GM18508 (cell line): ENCODE data around the gene SYDE1.

Experiments
- ATAC-seq: cut with Tn5 transposase; IDR thresholded peaks from one replicate; pipeline ENCODE4 v1.9.1; 2021; ENCODE audit warnings: moderate number of reproducible peaks; ENCODE audit not compliant: insufficient read depth, unreplicated experiment

Gene SYDE1

DNA sequence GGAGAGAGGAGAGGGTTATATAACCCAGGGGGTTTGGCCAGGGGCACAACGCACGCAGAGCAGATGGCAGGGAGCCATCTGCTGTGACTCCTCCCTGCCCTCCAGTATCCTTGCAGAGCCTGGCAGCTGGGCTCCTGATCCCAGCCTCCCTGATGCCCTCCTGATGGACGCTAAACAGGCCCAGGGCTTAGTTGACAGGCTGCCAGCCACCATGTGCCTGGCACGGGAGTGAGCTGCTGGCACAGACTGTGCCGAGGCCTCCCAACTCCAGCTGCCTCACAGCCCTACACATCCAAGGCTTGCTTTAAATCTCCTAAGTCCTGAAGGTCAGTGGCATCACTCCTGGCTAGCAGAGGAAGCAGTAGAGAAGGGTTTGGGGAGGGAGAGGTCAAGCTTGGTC is 16.7 kb downstream of the SYDE1 start:
- ATAC-seq, result no peak

DNA sequence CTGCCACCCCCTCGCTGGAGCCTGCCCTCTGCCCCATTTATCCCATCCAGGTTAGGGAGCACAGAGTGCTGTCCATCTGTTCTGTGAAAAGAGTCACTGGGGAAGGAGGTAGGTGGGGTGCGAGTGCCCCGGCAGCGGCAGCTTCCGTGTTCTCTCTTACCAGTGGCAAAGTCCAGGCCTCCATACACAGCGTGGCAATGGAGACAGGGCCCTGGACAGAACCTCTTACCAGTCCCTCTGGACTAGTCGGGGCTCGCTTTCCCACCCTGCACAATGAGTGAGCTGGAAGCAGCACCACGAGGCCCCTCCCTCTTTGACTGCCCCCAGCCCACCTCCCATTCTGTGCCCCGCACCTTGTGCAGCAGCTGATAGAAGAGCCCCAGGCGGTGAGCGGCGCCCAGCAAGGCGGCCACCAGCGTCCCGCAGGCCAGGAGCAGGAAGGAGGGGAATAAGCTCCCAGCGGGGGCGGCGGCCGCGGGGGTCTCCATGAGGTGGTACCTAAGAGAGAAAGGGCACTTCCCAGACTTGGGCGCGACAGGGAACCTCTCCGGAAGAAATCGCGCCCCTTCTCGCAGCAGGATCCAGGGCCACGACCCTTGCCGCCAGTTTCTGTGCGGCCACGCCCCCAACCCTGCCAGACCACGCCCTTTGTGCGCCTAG is 17.5 kb downstream of the SYDE1 start:
- ATAC-seq, result no peak

DNA sequence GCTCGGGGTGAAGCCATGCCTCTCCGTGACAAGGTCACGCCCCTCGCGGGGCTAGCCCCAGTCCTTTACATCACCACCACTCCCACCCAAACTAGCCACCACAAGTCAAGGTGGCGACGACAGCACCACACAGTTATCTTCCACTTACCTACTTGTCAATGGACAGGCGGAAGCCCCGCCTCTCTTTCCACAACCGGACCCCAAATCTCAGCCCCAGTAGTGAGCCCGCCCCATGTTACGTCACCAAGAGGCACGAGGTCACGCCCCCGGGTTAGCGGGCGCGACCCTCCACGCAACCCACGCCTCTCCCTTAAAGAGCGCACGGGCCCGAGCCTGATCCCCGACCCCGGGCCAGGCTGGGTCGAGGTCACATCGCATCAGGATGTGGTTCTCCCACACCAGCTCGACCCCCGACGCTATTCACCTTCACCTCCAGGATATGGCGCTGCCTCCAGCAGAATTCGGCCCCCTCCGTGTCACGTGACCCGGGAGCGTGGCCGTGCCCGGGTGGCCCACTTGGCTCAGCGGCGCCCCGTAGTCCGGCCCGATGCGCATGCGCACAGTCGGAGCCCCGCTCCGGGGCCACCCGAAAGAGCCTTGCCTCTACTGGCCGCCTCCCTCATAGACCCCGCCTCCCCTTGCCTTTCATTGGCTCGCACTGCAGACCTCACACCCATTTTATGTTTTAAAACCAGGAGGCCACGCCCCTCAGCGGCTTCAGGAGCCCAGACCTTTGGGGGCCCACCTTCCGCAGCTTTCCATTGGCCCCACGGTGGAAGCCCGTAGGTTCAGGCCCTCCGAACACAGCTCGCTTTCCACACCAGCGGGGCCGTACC is 18.2 kb downstream of the SYDE1 start:
- peak; percentile 59 for ATAC-seq

DNA sequence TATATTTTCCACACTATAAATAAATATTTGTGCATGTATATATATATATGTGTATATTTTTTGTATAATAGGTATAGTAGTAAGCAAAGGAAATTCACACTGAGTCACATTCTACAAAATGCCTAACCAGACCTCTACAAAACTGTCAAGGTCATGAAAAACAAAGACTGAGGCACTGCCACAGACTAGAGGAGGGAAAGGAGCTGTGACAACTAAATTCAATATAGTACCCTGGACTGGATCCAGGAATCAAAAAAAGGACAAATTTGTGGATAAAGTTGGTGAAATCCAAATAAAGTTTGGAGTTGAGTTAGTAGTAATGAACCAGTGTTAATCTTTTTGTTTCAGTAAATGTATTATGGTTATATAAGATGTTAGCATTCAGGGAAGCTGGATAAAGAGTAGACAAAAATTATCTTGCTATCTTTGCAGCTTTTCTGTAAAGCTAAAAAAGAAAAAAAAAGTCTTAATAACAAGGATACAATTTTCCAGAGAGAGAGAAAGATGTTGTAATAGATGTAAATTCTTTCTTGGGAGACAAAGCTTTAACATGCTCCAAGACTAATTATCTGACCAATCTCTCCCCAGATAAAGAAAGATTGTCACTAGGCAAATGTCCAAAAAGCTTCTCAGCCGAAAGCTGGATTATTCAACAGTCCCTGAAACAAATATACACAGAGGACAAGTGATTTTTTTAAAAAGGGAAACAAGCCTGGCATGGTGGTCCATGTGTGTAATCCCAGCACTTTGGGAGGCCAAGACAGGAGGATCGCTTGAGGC is 19.1 kb downstream of the SYDE1 start:
- no peak for ATAC-seq

DNA sequence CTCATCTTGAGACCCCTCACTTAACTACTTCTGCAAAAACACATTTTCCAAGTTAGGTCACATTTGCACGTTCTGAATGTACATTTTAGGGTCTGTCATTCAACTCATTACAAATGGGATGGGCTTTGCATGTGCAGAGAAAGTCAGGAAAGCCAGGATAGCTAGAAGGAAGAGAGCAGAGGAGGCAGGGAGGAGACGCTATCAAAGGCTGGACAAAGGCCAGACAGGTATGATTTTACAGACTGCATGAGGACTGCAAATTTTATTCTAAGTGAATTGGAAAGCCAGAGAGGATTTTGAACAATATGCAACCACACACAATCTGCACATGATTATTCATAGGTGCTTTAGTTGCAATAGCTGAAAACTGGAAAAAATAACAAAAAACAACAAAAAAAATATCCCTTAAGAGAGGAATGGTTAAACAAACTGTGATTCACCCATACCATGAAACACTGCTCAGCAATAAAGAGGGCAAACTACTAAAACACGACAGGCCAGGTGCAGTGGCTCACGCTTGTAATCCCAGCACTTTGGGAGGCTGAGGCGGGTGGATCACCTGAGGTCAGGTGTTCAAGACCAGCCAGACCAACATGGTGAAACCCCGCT is 21.1 kb downstream of the SYDE1 start:
- no peak for ATAC-seq

DNA sequence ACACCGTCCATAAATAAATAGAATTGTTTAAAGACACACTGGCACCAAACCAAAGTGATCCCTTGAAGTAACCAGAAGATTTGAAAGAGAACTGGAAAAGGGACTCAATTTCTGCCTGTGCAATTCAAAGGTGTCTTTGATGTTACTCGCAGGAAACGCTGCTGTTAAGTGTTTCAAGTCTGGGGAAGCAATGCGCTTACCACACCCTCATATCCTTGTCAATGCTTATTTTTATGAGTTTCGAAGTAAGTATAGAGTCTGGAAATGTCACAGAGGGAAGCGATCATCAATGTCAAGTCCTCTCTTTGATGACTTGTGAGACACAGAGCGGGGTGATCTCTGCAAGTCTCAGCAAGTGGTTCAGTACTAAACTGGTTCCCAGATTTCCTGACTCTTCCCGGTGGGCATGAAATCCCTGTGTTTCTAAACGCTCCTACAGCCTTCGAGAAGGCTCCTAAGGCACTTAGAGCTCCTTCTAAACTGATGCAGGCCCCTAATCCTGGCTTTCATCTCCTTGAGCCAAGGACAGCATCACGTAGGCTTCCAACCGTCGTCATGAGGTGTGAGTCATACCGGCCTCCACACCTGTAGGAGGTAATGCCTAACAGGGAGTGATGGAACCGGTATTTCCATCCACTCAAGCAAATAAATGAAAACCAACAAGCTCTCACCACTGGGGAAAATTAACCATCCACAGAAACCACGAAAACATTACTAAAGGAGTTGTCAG is 22.8 kb downstream of the SYDE1 start:
- no peak for ATAC-seq

DNA sequence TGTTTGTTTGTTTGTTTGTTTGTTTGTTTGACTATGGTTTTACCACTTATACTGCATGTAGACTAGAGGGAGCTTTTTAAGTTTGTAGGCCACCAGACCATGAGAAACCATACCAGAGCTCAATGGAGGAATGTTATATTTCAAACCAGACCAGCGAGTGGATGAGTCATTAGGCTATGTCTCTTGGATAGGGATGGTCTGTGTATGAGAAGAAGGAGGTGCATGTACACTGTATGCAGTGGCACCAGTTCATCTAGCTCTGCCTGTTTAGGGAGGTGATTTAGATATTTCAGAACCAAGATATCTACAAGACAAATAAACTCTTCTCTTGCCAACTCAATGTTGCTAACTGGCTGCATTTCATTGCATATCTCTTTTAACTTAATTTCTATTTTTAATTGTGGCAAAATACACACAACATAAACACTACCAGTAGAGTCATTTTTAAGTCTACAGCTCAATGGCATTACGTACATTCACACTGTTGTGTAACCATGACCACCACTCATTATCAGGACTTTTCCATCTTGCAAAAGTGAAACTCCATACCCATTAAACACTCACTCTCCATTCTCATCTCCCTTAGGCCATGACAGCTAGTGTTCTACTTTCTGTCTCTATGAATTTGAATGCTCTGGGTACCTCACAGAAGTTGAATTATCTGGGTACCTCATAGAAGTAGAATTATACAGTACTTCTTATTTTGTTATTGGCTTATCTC is 29.2 kb downstream of the SYDE1 start:
- no peak for ATAC-seq

DNA sequence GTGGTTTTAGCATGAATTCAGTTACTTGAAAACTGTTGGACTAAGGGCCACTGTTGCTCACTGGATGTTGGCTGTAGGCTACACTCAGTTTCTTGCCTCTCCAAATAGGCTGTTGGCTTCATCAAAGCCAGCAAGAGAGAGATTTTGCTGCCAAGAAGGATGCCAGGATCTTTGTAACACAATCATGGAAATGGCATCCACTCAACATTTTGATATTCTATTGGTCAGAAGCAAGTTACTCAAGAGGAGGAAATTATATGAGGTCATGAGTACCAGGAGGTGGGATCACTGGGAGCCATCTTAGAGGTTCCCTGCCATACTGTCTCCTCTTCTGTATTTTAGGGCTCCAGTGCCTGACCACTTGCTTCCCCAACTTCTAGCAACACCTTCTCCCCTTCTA is 30.6 kb downstream of the SYDE1 start:
- no peak for ATAC-seq

DNA sequence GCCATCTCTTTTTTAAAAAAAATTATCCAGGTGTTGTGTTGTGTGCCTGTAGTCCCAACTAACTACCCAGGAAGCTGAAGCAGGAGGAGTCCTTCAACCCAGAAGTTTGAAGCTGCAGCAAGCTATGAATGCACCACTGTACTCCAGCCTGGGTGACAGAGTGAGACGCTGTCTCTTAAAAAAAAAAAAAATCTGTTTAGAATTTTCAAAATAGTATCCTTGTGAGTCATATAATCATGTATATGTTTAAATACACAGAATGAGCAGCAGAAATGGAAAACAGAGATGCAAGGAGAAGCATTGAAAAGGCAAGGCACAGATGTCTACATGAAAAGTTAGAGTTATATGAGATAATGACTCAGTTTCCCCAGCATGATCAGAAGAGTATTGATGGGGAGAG is 31.2 kb downstream of the SYDE1 start:
- no peak for ATAC-seq

DNA sequence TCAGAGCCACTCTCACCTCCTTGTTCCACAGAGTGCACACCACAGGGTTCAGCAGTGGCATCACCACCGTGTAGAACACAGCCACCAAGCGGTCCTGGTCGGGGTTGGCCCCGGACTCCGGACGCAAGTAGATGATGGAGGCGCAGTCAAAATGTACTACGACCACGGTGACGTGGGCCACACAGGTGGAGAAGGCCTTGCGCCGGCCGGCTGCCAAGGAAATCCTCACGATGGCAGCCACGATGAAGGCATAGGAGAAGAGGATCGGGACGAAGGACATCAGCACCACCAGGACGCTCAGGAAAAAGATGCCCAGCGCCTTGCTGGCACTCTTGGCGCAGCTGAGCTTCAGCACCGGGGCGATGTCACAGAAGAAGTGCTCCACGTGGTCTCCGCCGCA is 33.9 kb downstream of the SYDE1 start:
- no peak for ATAC-seq

DNA sequence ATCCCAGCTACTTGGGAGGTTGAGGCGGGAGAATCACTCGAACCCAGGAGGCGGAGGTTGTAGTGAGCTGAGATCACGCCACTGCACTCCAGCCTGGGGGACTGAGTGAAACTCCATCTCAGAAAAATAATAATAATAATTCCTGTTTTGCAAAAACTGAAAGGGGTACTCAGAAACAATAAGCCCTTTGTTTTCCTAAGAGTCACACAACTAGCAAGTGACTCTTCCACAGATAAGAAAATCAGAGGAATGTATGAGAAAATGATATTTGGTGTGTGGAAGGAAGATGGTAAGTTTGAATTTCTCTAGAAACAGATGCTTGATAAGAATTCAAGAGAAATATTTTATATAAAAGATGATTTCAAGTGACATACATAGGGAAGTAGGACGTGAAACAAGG is 35.1 kb downstream of the SYDE1 start:
- ATAC-seq, result no peak

DNA sequence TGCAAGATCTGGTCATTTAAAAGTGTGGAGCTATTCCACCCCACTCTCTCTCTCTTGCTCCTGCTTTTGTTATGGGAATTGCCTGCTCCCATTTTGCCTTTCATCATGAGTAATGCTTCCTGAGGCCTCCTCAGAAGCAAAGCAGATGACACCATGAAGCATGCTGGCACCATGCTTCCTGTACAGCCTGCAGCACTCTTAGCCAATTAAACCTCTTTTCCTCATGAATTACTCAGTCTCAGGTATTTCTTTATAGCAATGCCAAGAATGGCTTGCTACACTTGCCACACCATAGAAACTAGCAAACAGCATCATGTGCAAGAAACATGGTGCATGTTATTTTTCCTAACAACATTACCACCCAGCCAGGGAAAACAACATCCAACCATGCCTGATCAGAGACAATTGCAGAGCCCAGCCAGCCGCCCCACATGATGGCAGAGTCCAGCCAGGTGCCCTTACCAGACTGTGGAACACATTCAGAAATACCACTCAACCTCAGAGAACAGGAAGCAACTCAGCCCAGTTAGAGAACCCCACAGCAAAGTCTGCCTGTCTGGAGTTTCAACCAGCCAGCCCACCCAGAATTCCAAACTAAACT is 36.9 kb downstream of the SYDE1 start:
- ATAC-seq, result no peak

DNA sequence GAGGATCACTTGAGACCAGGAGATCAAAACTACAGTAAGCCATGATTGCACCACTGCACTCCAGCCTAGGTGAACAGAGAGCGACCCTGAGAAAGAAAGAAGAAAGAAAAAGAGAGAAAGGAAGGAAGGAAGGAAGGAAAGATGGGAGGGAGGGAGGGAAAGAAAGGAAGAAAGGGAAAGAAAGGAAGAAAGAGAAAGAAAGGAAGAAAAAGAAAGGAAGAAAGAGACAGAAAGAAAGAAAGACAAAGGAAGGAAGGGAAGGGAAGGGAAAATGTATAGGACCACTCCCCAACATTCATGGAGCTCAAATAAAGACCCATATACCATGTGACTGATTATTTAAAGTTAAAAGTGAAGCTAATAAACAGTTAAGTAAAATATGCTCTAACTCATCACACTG is 39.9 kb downstream of the SYDE1 start:
- no peak for ATAC-seq

DNA sequence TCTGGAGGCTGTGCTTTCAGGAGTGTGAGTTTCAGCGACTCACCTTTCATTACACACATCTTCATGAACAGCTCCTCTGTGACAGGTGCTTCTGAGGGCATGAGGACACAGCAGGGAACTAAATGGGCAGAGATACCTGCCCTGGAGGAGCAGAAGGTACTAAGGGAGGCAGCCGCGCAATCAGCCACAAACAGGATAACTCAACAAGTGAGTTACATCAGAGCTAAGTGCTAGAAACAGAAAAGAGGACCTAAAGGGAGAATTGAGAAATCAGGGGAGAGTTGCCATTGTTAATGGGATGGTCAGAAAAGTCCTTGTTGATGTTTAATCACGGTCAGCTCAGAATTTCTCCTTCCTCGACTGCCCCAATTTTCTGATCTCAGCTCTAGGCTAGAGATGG is 42.5 kb downstream of the SYDE1 start:
- ATAC-seq, result no peak

DNA sequence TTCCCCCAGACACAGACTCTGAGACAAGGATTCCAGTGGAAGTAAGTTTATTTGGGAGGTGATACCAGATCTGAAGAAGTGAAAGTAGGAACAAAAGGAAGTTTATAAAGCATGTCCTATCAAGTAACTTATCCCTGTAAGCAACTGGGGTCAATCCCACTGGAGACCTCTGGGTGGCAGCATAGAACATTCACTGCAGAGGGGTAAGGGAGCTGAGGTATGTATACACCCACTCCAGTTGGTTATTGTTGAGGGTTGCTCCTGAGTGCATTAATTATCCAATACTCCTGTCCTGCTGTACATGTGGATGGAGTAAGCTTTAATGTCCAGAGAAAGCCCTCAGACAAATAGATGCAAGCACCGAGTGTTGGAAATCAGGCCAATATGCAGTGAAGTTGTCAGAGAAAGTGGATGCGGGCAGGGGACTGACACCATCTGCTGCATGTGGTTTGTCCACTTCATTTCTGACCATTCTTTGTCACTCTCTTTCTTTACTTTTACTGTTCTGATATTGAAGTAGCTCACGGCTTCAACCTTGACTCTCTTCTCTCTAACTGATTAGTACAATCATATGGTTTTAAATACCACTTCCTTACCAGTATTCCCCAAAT is 46.9 kb downstream of the SYDE1 start:
- ATAC-seq, result no peak

DNA sequence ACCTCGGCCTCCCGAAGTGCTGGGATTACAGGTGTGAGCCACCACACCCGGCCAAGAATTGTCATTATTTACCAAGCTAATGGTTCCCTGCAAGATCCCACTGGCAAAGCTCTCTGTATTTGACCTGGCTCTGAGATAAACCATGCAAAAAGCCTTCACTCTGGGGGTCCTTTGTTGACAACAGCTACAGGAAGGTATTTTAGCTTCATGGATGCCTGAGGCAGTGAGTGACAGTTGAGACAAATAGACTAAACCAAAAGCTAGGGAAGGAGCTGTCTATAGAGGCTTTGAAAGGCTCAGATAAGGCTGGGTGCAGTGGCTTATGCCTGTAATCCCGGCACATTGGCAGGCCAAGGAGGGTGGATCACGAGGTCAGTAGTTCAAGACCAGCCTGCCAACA is 48.1 kb downstream of the SYDE1 start:
- no peak for ATAC-seq

DNA sequence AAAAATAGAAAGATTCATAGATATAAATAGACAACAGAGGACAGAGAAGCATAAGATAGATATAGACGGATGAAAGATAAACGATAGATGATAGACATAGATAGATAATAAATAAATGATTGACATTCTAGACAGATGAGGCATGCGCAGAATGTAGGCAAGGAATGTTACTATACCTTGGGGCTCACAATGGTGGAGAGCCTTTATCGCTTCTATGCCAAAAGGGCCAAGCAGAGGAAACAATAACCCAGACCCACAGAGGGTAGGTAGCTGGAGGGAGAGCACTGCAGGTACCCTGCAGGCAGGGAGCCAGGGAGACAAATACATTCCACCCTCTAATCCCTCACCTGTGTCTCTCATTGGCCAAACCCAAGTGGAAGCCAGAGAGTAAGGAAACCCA is 49.2 kb downstream of the SYDE1 start:
- ATAC-seq, result no peak

DNA sequence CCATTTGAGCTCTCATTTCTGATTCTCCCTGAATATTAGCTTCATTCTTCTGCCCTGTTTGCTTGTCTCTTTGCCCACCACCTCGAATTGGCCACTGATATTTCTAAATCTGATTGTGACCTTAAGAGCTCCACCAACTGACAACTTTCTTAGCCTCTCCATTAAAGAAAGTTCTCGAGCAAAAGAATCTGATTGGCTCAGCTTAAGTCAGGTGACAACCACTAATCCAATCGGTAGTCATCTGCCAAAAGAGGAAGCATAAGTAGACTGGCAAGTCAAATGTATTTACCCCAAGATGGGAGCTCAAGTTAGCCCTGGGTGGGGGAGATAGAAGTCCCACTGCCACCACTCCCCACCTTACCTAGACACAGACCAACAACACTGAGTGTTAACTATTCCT is 52.0 kb downstream of the SYDE1 start:
- no peak for ATAC-seq
